SKM-1 (cell line): ENCODE data around the gene ATOX1.
A peak's percentile ranks its signal among the peaks of the same experiment; 100 is the strongest.

ENCODE experiments used
- DNase-seq: peaks from one replicate; lab custom pipeline; 2025; ENCODE audit not compliant: unreplicated experiment; lab: John Stamatoyannopoulos, UW

The ATOX1 gene

GRCh38 chr5:151770383-151771258 is 12.2 kb upstream of the ATOX1 start:
- no peak for DNase-seq

GRCh38 chr5:151766975-151767374 is 8.5 kb upstream of the ATOX1 start:
- DNase-seq: no peak

- no peak for DNase-seq
These were observed 6.4 kb upstream of the ATOX1 start for GRCh38 chr5:151764801-151765200.

- no peak for DNase-seq
These were observed 346 bp downstream of the ATOX1 start for GRCh38 chr5:151758141-151758429.

- no peak for DNase-seq
These were observed 944 bp downstream of the ATOX1 start for GRCh38 chr5:151757233-151758140.

GRCh38 chr5:151755383-151755782 is 3.0 kb downstream of the ATOX1 start:
- DNase-seq: no peak

GRCh38 chr5:151751593-151751992 is 6.8 kb downstream of the ATOX1 start:
- DNase-seq: no peak

- no peak for DNase-seq
These were observed 7.3 kb downstream of the ATOX1 start for GRCh38 chr5:151751091-151751490.

- no peak for DNase-seq
These were observed 8.3 kb downstream of the ATOX1 start for GRCh38 chr5:151750121-151750520.

GRCh38 chr5:151745071-151745705 is 13.2 kb downstream of the ATOX1 start:
- DNase-seq: no peak

GRCh38 chr5:151743530-151743929 is 14.9 kb downstream of the ATOX1 start:
- no peak for DNase-seq

- no peak for DNase-seq
These were observed 15.5 kb downstream of the ATOX1 start for GRCh38 chr5:151742870-151743294.

GRCh38 chr5:151741678-151742423 is 16.6 kb downstream of the ATOX1 start:
- no peak for DNase-seq

- no peak for DNase-seq
These were observed 17.5 kb downstream of the ATOX1 start for GRCh38 chr5:151740958-151741373.

GRCh38 chr5:151740336-151740942 is 18.0 kb downstream of the ATOX1 start:
- peak; percentile 35 for DNase-seq

- DNase-seq: no peak
These were observed 18.5 kb downstream of the ATOX1 start for GRCh38 chr5:151739939-151740335.

GRCh38 chr5:151739395-151739794 is 19.0 kb downstream of the ATOX1 start:
- no peak for DNase-seq

- no peak for DNase-seq
These were observed 20.1 kb downstream of the ATOX1 start for GRCh38 chr5:151738125-151738848.

GRCh38 chr5:151737431-151737830 is 21.0 kb downstream of the ATOX1 start:
- no peak for DNase-seq

GRCh38 chr5:151735646-151736045 is 22.8 kb downstream of the ATOX1 start:
- DNase-seq: no peak
